GM18526 (cell line): ENCODE results near the gene UAP1L1.

Source experiments
- POLR2A ChIP-seq: IDR thresholded peaks from 3 replicates; pipeline ENCODE4 v1.6.1; 2011; ENCODE audit not compliant: insufficient read length; ENCODE audit errors: extremely low read depth

Gene UAP1L1

DNA sequence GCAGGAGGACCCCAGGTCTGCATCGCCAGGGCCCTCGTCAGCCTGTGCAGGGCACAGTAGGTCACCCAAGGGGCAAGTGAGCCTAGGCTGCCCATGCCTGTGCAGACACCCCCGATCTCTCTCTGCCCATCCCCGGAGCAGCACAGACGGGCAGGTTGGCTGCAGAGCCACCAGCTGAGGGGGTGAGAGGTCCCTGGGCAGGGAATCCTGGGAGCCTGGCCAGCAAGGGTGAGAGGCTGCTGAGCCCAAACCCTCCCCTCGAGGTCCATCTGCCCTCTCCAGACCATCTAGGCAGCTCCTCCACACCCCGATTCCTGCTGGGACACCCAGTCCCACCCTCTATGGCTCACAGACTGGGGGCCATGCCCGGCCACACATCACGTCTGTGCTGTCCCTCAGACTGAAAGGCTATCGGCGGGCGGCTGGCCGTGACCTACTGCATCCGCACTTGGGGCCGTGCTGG, 40.0 kb downstream of the UAP1L1 start:
- TF ChIP-seq POLR2A, result no peak

DNA sequence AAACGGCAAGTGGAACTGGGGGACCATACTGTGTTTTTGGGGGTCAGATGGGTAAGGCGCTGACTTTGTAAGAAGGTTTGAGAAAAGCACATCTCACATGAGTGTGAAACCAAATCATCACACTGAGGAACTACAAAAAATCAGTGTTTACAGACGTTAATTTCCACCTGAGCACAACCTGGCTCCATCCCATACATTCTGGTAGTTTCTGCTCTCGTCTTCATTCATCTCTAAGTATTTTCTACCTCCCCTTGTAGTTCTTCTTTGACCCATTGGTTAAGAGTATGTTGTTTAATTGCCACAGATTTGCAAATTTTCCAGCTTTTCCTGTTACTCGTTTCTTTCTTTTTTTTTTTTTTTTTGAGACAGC, 46.1 kb downstream of the UAP1L1 start:
- TF ChIP-seq POLR2A, result no peak

DNA sequence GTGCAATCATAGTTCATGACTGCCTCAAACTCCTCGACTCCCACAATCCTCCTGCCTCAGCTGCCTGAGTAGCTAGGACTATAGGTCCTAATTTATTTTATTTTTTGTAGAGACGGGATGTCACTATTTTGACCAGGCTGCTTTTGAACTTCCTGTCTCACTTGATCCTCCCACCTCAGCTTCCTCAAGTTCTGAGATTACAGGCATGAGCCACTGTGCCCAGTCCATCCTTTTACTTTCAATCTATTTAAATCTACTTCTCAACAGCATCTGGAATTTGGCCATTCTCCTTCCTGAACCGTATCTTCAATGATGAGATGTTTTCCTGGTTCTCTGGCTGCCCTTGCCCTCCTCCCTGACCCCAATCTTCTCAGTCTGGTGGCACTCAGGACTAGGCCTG, 49.5 kb downstream of the UAP1L1 start:
- TF ChIP-seq POLR2A, result no peak

DNA sequence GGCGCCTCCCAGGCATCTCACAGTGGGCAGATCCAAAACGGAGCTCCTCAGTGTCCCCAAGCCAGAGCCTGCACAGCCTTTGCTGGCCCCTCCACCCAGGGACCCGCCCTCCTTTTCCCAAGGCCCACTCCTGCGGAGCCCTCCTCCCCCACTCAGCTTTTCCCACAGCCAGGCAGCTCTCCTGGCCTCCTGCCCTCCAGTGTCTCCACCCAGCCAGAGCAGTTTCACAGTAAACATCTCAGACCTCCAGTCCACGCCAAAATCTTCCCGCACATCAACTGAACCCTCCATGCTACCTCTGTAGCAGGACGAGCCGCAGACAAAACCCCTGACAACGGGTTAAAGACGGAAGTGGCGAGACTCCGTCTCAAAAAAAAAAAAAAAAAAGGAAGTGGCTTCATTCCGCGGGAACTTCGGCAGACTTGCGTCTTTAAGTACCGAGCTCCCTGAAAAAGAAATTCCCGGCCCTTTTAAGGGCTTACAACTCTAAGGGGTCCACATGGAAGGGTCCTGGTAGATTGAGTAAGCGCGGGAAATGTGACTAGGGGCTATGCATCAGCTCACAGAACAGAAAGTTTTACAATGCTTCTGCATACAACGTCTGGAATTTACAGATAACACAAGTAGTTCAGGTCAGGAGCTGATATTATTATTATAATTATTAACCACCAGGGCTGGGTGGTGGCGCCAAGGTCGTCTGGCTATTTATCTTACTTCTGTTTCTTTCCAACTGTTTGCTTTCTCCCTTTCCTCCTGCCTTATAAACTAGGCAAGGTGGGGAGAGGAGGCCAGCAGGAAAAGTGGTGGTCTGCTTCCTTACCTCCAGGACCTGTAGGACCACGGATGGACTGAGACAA, 50.2 kb downstream of the UAP1L1 start:
- TF ChIP-seq POLR2A, result no peak

DNA sequence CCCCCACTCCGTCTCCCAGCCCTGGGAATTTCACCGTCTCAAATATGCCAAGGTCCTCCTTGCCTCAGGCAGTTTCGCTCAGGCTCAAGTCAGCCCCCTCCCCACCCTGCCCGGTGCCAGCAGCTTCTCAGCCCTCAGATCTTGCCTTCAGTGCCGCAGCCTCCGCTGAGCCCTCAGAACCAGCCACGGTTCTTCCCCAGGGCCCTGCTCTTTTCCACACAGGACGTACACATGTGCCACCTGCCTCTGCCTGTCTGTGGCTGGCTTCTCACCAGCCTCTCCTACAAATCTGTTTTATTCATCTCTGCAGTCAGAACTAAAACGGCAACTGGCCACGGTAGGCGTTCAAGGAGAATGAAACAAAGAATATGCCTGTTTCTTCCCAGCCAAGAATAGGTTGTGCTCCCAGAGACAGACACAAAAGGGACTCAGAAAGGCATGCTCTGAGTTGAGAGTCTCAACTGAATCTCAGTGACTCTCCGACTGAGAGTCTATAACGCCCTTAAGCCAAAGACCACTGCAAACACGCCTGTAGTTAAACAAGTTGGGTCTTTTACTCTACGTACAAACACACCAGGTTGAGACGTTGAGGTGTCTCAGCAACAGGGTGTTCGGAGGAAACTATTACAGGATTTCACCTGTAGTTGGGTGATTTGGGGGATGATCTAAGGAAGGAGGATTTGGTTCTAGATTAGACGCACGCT, 51.0 kb downstream of the UAP1L1 start:
- no peak for TF ChIP-seq POLR2A

- TF ChIP-seq POLR2A, result no peak
These were observed 51.6 kb downstream of the UAP1L1 start for GRCh38 chr9:137128862-137129455.

- peak; percentile 82 for TF ChIP-seq POLR2A
These were observed 52.3 kb downstream of the UAP1L1 start for GRCh38 chr9:137129456-137130175.

DNA sequence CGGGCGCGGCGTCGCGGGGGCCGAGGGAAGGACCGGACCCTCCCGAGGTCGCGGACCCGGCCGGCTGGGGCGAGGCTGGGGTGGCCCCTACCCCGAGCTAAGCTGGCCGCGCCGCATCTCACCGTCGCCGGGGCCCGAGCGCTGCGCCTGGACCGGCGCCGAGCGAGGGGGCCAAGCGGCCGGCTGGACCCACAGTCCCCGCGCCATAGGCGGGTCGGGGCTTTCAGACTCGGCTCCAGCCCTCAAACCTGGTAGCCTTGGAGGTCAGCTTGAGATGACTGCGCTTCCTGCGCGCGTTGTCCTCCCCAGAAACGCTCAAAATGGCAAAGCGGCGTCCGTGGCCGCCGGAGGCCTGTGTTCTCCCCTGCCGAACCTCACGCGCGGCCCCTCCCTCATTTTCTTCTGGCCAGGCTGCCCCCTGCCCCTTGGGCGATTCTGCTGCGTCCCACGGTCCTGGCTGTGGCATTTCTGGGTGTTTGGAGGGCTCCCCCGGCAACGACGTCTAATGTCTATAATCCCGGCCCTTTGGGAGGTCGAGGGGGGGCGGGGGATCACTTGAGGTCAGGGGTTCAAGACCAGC, 52.9 kb downstream of the UAP1L1 start:
- TF ChIP-seq POLR2A, result no peak
